SK-N-SH (cell line): ENCODE results near the gene CHRNG. TPM values are rescaled to one million over a fixed set of nuclear protein-coding genes. Genes with fewer than 3 reads are reported as not detected.

Experiments used
- CTCF ChIA-PET: fragments of 300-600, 350-600 bp; formaldehyde crosslinking; extraction: SDS; loops from one replicate; lab custom pipeline; 2021; lab: Yijun Ruan, JAX
- POLR2A ChIA-PET: fragments of 350-600 bp; sonication (Branson Sonifier 250); formaldehyde crosslinking; extraction: SDS; loops from one replicate; lab custom pipeline; 2020; ENCODE audit warnings: antibody characterized with exemption, inconsistent platforms; lab: Yijun Ruan, JAX
- DNase-seq: peaks from one replicate; pipeline ENCODE4 v3.0.0; 2012
- H2AFZ ChIP-seq: fragments of 200-600 bp; sonication (generic); 2 replicates; pipeline ENCODE4 v1.8.1; 2016; ENCODE audit warnings: antibody characterized with exemption, mild to moderate bottlenecking, low read depth
- H3F3A ChIP-seq: fragments of 200-600 bp; sonication (generic); replicated peaks from 2 replicates; pipeline ENCODE3; 2016; ENCODE audit warnings: antibody characterized with exemption, mild to moderate bottlenecking; ENCODE audit not compliant: insufficient read depth
- H3K27ac ChIP-seq, 2 experiments: fragments of 200-500 bp in 1 of 2; fragments of 200-600 bp in 1 of 2; sonication (Bioruptor generic) in 1 of 2; sonication (generic), shearing (Covaris generic) in 1 of 2; 2 replicates each; pipeline versions ENCODE4 v1.5.1 to v1.6.1; 2014 to 2016; ENCODE audit warnings: low read depth in 2 of 2, inconsistent platforms in 1 of 2, low read length in 1 of 2, mild to moderate bottlenecking in 1 of 2, mixed read lengths in 1 of 2
- H3K27me3 ChIP-seq: fragments of 200-600 bp; sonication (generic), shearing (Covaris generic); 2 replicates; pipeline ENCODE4 v1.6.1; 2016; ENCODE audit warnings: mixed run types; ENCODE audit not compliant: insufficient read depth
- H3K36me3 ChIP-seq, 2 experiments: fragments of 200-500 bp in 1 of 2; fragments of 200-600 bp in 1 of 2; sonication (Bioruptor generic) in 1 of 2; sonication (generic) in 1 of 2; replicated peaks in 1 of 2; 2 replicates each; pipeline versions ENCODE3 to v1.5.1; 2014 to 2016; ENCODE audit warnings: low read length in 1 of 2, mild to moderate bottlenecking in 1 of 2; ENCODE audit not compliant: insufficient read depth in 2 of 2, control insufficient read depth in 1 of 2
- H3K4me1 ChIP-seq, 2 experiments: fragments of 200-500 bp in 1 of 2; fragments of 200-600 bp in 1 of 2; sonication (Bioruptor generic) in 1 of 2; sonication (generic), shearing (Covaris generic) in 1 of 2; 2 replicates each; pipeline versions ENCODE4 v1.5.1 to v1.6.1; 2014 to 2016; ENCODE audit warnings: low read depth in 1 of 2, low read length in 1 of 2, mixed run types in 1 of 2; ENCODE audit not compliant: insufficient read depth in 2 of 2, control insufficient read depth in 1 of 2
- H3K4me2 ChIP-seq: fragments of 200-600 bp; sonication (generic), shearing (Covaris generic); 2 replicates; pipeline ENCODE4 v1.6.1; 2017; ENCODE audit warnings: mixed run types
- H3K4me3 ChIP-seq, 2 experiments: fragments of 200-500 bp in 1 of 2; fragments of 200-600 bp in 1 of 2; sonication (Bioruptor generic) in 1 of 2; sonication (generic), shearing (Covaris generic) in 1 of 2; 2 replicates each; pipeline versions ENCODE4 v1.5.1 to v1.8.1; 2014 to 2016; ENCODE audit warnings: low read depth in 2 of 2, inconsistent platforms in 1 of 2, low read length in 1 of 2, mild to moderate bottlenecking in 1 of 2, mixed read lengths in 1 of 2, moderate library complexity in 1 of 2
- H3K79me2 ChIP-seq: fragments of 200-600 bp; sonication (generic); 2 replicates; pipeline ENCODE4 v1.8.1; 2017; ENCODE audit warnings: mild to moderate bottlenecking; ENCODE audit not compliant: insufficient read depth
- H3K9ac ChIP-seq: fragments of 200-600 bp; sonication (generic); 2 replicates; pipeline ENCODE4 v1.6.1; 2017; ENCODE audit warnings: mixed run types
- H3K9me2 ChIP-seq: fragments of 200-600 bp; sonication (generic); 2 replicates; pipeline ENCODE4 v1.6.1; 2017; ENCODE audit warnings: mixed run types
- H3K9me3 ChIP-seq: fragments of 200-600 bp; sonication (generic); 2 replicates; pipeline ENCODE4 v1.6.1; 2017; ENCODE audit warnings: mixed run types, mild to moderate bottlenecking, moderate library complexity
- H4K20me1 ChIP-seq: fragments of 200-600 bp; sonication (generic); 2 replicates; pipeline ENCODE4 v1.6.1; 2017; ENCODE audit warnings: mild to moderate bottlenecking, mixed run types; ENCODE audit not compliant: insufficient read depth
- EZH2phosphoT487 ChIP-seq: fragments of 200-600 bp; sonication (generic); IDR thresholded peaks from 2 replicates; pipeline ENCODE4 v1.6.1; 2017; ENCODE audit warnings: low read depth, mixed run types, mild to moderate bottlenecking, antibody characterized with exemption, moderate library complexity, borderline replicate concordance
- FOSL2 ChIP-seq: IDR thresholded peaks from 2 replicates; pipeline ENCODE4 v1.4.0; 2012; ENCODE audit warnings: low read depth, mild to moderate bottlenecking, moderate library complexity, borderline replicate concordance
- IRF3 ChIP-seq: fragments of 150-350 bp; IDR thresholded peaks from 2 replicates; pipeline ENCODE4 v1.6.1; 2016; ENCODE audit warnings: mild to moderate bottlenecking, low read depth, low read length
- MAX ChIP-seq: IDR thresholded peaks from 2 replicates; pipeline ENCODE4 v1.4.0; 2012; ENCODE audit warnings: low read depth
- MEF2A ChIP-seq: IDR thresholded peaks from 2 replicates; pipeline ENCODE4 v1.4.0; 2012; ENCODE audit warnings: low read depth, borderline replicate concordance
- MXI1 ChIP-seq: IDR thresholded peaks from 2 replicates; pipeline ENCODE4 v1.6.1; 2012; ENCODE audit warnings: mild to moderate bottlenecking, low read depth, low read length, improper control_type of control experiment
- NRF1 ChIP-seq: IDR thresholded peaks from 2 replicates; pipeline ENCODE4 v1.6.1; 2012; ENCODE audit warnings: low read depth, mild to moderate bottlenecking, low read length
- POLR2AphosphoS5 ChIP-seq: IDR thresholded peaks from 2 replicates; pipeline ENCODE4 v1.6.1; 2012; ENCODE audit warnings: low read depth, low read length
- REST ChIP-seq: IDR thresholded peaks from 2 replicates; pipeline ENCODE4 v1.6.1; 2012; ENCODE audit warnings: mild to moderate bottlenecking, low read depth, low read length, moderate library complexity
- RFX5 ChIP-seq: IDR thresholded peaks from 2 replicates; pipeline ENCODE4 v1.6.1; 2012; ENCODE audit warnings: mild to moderate bottlenecking, improper control_type of control experiment, low read length
- RXRA ChIP-seq: IDR thresholded peaks from 2 replicates; pipeline ENCODE4 v1.4.0; 2012; ENCODE audit warnings: low read depth, mild to moderate bottlenecking, borderline replicate concordance
- SIN3A ChIP-seq: IDR thresholded peaks from 2 replicates; pipeline ENCODE4 v1.6.1; 2012; ENCODE audit warnings: low read depth, mild to moderate bottlenecking, low read length, moderate library complexity, borderline replicate concordance
- SMC3 ChIP-seq: IDR thresholded peaks from 2 replicates; pipeline ENCODE4 v1.6.1; 2012; ENCODE audit warnings: low read depth, low read length, improper control_type of control experiment
- USF2 ChIP-seq: fragments of 150-350 bp; IDR thresholded peaks from 2 replicates; pipeline ENCODE4 v1.6.1; 2017; ENCODE audit warnings: antibody characterized with exemption, low read length, low read depth, borderline replicate concordance
- ZBTB33 ChIP-seq: IDR thresholded peaks from 2 replicates; pipeline ENCODE4 v1.4.0; 2012; ENCODE audit warnings: low read depth, borderline replicate concordance
- WGBS: methylation state at CpG from one replicate; pipeline ENCODE4 v1.1.6; 2017; ENCODE audit warnings: low lambda C conversion rate; 5-methylcytosine and 5-hydroxymethylcytosine counted together
- polyA plus RNA-seq, 3 experiments: library from polyadenylated mRNA; depleted of rRNA; stranded (reverse); fragments of >200 nt; gene quantifications; 2 replicates each; pipeline ENCODE4 v1.2.3, GENCODE V29; 2012

Gene CHRNG
- polyA plus RNA-seq, 1 of the 3 experiments (the other 2 are of a cell fraction), result not detected

- CTCF ChIA-PET, result no interaction called here
- Histone ChIP-seq H3K27ac (no peak overlapping the region), H3F3A (peaks cover 4% of the 10 kb centered on the region), H3K27me3 (no peaks in the 10 kb centered on the region), H3K79me2 (no peaks in the 10 kb centered on the region), H3K4me1 (peaks cover under 1 to 10% of the 10 kb centered on the region in 2 experiments; a peak in 1 of 4 replicates), H2AFZ (no peak overlapping the region), H3K36me3 (peaks cover 0 to 6% of the 10 kb centered on the region in 2 experiments), H3K4me2 (no peak overlapping the region), H3K4me3 (no peak overlapping the region), H3K9me3 (no peaks in the 10 kb centered on the region), H3K9me2 (no peaks in the 10 kb centered on the region), H3K9ac (no peak overlapping the region), H4K20me1 (no peaks in the 10 kb centered on the region)
- POLR2A ChIA-PET, result no interaction called here
- DNase-seq, result no peak
- 88% methylated on average over 7 of the region's 8 CpGs for WGBS
- no peak for TF ChIP-seq MAX
- TF ChIP-seq MXI1, result no peak
- TF ChIP-seq RXRA, result no peak
Observed at GRCh38 chr2:232588031-232588430, 48.5 kb downstream of the CHRNG start.

- peaks cover 4% of the 10 kb centered on the region for H3F3A ChIP-seq
- H3K9ac ChIP-seq, result no peak overlapping the region
- CTCF ChIA-PET, result interaction anchor here (1.9 kb wide), 1 partner anchor 16 kb away, joined by 7 read pairs; no protein-coding TSS in a partner anchor
- H3K79me2 ChIP-seq, result no peaks in the 10 kb centered on the region
- peaks cover 0 to under 1% of the 10 kb centered on the region in 2 experiments for H3K36me3 ChIP-seq
- H3K9me2 ChIP-seq, result no peaks in the 10 kb centered on the region
- POLR2A ChIA-PET, result no interaction called here
- WGBS, result 78% methylated on average over 18 of the region's 18 CpGs
- no peak overlapping the region for H3K4me3 ChIP-seq
- H3K4me2 ChIP-seq, result no peak overlapping the region
- no peaks in the 10 kb centered on the region for H3K27me3 ChIP-seq
- peak overlapping the region; percentile 40; the same call in 1 of the 2 replicates for H2AFZ ChIP-seq
- no peaks in the 10 kb centered on the region for H3K9me3 ChIP-seq
- peak overlapping the region in 1 of 2 experiments; percentile 59; a peak in 3 of 4 replicates for H3K27ac ChIP-seq
- H4K20me1 ChIP-seq, result no peaks in the 10 kb centered on the region
- peak; percentile 28 for DNase-seq
- H3K4me1 ChIP-seq, result peaks cover 6 to 11% of the 10 kb centered on the region in 2 experiments; a peak in 2 of 4 replicates
- TF ChIP-seq IRF3 (no peak), RXRA (no peak), EZH2phosphoT487 (no peak), POLR2AphosphoS5 (no peak), REST (no peak), ZBTB33 (no peak), NRF1 (no peak), RFX5 (no peak), MXI1 (no peak), MAX (peak; percentile 66; the same call in 1 of the 2 replicates), SIN3A (no peak), SMC3 (no peak), MEF2A (no peak), USF2 (no peak), FOSL2 (peak; percentile 20; the same call in 1 of the 2 replicates)
Observed at GRCh38 chr2:232588680-232589585, 49.4 kb downstream of the CHRNG start.
